Chondrocyte (in vitro differentiated cells): ENCODE measurements around the gene RAB11FIP4. TPM values are rescaled to one million over a fixed set of nuclear protein-coding genes. Genes with fewer than 3 reads are reported as not detected.

ENCODE experiments used
- DNase-seq: peaks from one replicate; pipeline ENCODE4 v3.0.0; 2021; ENCODE audit warnings: mixed read lengths, low spot score
- H3K27ac Mint-ChIP-seq: one replicate; pipeline ENCODE4 v1.8.0; 2021; ENCODE audit warnings: mild to moderate bottlenecking, moderate library complexity, mixed read lengths; ENCODE audit not compliant: unreplicated experiment
- H3K27me3 Mint-ChIP-seq: 2 replicates; pipeline ENCODE4 v1.8.0; 2021; ENCODE audit warnings: low read depth, mixed read lengths
- H3K36me3 Mint-ChIP-seq: 2 replicates; pipeline ENCODE4 v1.8.0; 2021; ENCODE audit warnings: low read depth, mixed read lengths
- H3K4me1 Mint-ChIP-seq: 2 replicates; pipeline ENCODE4 v1.8.0; 2021; ENCODE audit warnings: low read depth, mild to moderate bottlenecking, mixed read lengths
- H3K4me3 Mint-ChIP-seq: one replicate; pipeline ENCODE4 v1.8.0; 2021; ENCODE audit warnings: mild to moderate bottlenecking, moderate library complexity, mixed read lengths; ENCODE audit not compliant: unreplicated experiment
- H3K9me3 Mint-ChIP-seq: 2 replicates; pipeline ENCODE4 v1.8.0; 2021; ENCODE audit warnings: low read depth, mixed read lengths
- CTCF ChIP-seq: fragments of 200-600 bp; sonication (generic); IDR thresholded peaks from 2 replicates; pipeline ENCODE4 v1.5.0; 2021; ENCODE audit warnings: antibody characterized with exemption, mild to moderate bottlenecking, moderate library complexity
- total RNA-seq: library from RNA; stranded (reverse); gene quantifications from 3 replicates; pipeline ENCODE4 v1.2.1, GENCODE V29; 2021

Gene RAB11FIP4
- total RNA-seq, 1 donor from 2014 or later = 0.30 TPM

GRCh38 chr17:31487648-31488263 is 96.3 kb downstream of the RAB11FIP4 start:
- TF ChIP-seq CTCF = no peak
- no peaks in the 10 kb centered on the region for H3K9me3 Mint-ChIP-seq
- H3K27me3 Mint-ChIP-seq = peaks cover 50% of the 10 kb centered on the region
- H3K4me3 Mint-ChIP-seq = peak overlapping the region; percentile 70
- no peak for DNase-seq
- H3K4me1 Mint-ChIP-seq = peaks cover 7% of the 10 kb centered on the region
- no peak overlapping the region for H3K27ac Mint-ChIP-seq
- no peaks in the 10 kb centered on the region for H3K36me3 Mint-ChIP-seq

DNA sequence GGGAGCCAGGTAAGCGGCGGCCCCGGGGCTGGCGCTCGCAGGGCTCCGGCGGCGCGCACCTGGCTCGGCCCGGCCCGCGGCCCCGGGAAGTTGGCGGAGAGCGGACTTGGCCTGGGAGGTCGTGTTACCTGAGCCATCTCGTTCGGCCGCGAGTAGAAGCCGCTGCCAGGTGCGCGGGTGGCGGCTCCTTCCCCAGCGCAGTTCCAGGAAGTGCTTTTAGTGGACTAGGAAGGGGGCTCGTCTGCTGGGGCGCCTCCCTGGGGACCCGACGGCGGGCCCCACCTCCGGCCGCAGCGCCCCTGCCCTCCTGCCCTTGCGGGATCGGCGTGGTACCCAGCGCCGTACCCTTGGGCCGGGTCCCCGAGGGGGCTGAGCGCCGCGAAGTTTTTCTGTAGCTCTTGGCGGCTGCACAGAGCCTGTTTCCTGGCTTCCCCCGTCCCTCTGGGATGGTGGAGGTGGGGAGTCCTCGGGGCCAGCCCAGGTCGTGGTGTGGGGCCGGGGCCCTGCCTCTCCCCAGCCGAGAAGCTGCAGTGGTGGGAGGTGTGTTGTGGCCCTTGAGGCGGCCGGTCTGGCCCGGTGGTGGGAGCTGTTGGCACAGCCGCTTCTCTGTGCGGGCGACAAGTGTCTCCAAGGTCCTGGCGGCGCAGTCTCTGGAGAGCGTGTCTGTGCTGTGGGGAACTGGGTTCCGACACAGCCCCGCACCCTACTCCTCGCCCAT is 96.9 kb downstream of the RAB11FIP4 start:
- no peak for TF ChIP-seq CTCF
- Mint-ChIP-seq H3K27me3 (peaks cover 51% of the 10 kb centered on the region), H3K4me3 (peak overlapping the region; percentile 52), H3K36me3 (no peaks in the 10 kb centered on the region), H3K4me1 (peaks cover 7% of the 10 kb centered on the region), H3K9me3 (no peaks in the 10 kb centered on the region), H3K27ac (no peak overlapping the region)
- no peak for DNase-seq

- Mint-ChIP-seq H3K36me3 (no peaks in the 10 kb centered on the region), H3K4me3 (peak overlapping the region; percentile 52), H3K27ac (no peak overlapping the region), H3K27me3 (peaks cover 56% of the 10 kb centered on the region), H3K4me1 (peaks cover 7% of the 10 kb centered on the region), H3K9me3 (no peaks in the 10 kb centered on the region)
- no peak for TF ChIP-seq CTCF
- DNase-seq = no peak
Measured at GRCh38 chr17:31488982-31489294, 97.5 kb downstream of the RAB11FIP4 start.

DNA sequence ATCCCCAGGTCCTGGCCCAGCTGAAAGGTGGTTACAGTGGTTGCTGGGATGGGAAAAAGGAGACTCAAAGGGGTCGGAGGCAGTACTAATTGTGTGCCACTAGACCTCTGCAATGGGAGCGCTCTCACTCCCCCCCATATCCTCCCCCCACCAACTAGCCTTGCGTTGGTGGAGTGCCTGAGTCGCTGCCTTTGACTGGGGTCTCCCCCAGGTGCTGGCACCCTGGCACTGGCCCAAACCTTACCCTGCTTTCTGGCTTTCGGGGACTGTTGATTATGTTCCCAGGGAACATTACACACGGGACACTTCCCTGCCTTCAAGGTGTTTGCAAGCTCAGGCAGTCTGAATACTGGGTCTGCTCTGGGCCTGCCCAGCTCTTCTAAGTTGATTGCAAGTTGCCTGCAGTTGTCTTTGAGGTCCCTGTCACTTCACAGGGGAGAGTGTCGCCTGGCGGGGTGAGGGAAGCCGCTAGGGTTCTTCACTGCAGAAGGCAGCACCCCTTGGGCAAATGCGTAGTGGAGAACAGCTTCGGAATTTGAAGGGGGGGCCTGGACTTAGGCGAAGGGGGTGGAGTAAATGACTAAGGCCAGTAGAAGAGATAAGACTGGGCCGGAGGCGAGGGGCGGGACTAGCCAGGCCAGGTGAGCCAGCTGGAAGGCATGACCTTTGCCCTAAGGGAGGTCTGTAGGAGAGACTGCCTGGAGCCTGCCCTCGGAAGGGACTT is 98.0 kb downstream of the RAB11FIP4 start:
- H3K27me3 Mint-ChIP-seq = peaks cover 53% of the 10 kb centered on the region
- DNase-seq = no peak
- no peaks in the 10 kb centered on the region for H3K36me3 Mint-ChIP-seq
- H3K4me1 Mint-ChIP-seq = peaks cover 7% of the 10 kb centered on the region
- no peak overlapping the region for H3K4me3 Mint-ChIP-seq
- no peak overlapping the region for H3K27ac Mint-ChIP-seq
- TF ChIP-seq CTCF = no peak
- H3K9me3 Mint-ChIP-seq = no peaks in the 10 kb centered on the region

DNA sequence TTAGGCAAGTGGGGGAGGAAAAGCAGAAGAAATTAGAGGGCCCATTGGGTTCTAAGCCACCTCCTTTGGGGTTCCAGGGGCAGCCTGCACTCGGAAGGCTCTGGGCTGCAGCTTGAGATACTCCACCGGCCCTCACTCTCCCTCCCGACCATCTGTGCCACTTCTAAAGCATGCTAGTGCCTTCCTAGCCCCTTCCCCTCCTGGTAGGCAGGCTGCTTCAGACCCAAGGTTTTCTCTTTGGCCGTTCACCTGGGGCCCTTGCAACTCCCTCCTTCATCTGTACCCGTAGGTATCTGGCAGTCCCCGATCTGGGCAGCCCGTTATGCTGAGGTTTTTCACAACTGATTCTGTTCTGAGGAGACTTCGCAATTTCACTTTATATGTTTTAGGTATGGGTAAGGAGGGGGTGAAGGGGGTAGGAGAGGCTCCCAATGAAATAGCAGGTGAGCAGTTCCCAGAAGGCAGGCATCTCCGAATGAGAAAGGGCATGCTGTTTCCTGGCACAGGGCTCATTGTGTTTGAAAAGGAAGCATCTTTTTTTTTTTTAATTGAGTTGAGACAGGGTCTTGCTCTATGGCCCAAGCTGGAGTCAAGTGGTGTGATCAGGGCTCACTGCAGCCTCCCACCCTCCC is 98.7 kb downstream of the RAB11FIP4 start:
- Mint-ChIP-seq H3K27ac (no peak overlapping the region), H3K4me1 (peaks cover 7% of the 10 kb centered on the region), H3K36me3 (no peaks in the 10 kb centered on the region), H3K27me3 (peaks cover 50% of the 10 kb centered on the region), H3K9me3 (no peaks in the 10 kb centered on the region), H3K4me3 (no peak overlapping the region)
- no peak for DNase-seq
- no peak for TF ChIP-seq CTCF
